H1 (cell line): ENCODE measurements around the gene POLR3A. TPM values are rescaled to one million over a fixed set of nuclear protein-coding genes. Genes with fewer than 3 reads are reported as not detected.

ENCODE experiments used
- RNF2 ChIP-seq: fragments of 200-900, 300-1000 bp; sonication (generic); IDR thresholded peaks from 2 replicates; pipeline ENCODE4 v1.7.1; 2016; ENCODE audit warnings: borderline replicate concordance, low read depth, mild to moderate bottlenecking, antibody characterized with exemption, low read length; ENCODE audit not compliant: poor library complexity, severe bottlenecking; ENCODE audit errors: missing control alignments
- RXRA ChIP-seq: IDR thresholded peaks from 2 replicates; pipeline ENCODE4 v1.6.1; 2011; ENCODE audit warnings: low read depth, mild to moderate bottlenecking, low read length, moderate library complexity; ENCODE audit not compliant: insufficient read depth
- polyA plus RNA-seq, 7 experiments: library from polyadenylated mRNA; depleted of rRNA in 3 of 7; stranded (reverse) in 5 of 7; unstranded in 2 of 7; fragments of >200 nt in 5 of 7; fragments of 200-250 nt in 2 of 7; gene quantifications; 1 replicate in 5 of 7; 2 replicates in 1 of 7; 4 replicates in 1 of 7; pipeline versions ENCODE4 v1.2.1 to v1.2.3, GENCODE V29; 2011 to 2013; ENCODE audit warnings: missing spikeins in 2 of 7, mixed read lengths in 2 of 7
- total RNA-seq: library from RNA; stranded (reverse); fragmentation: NEBNext Ultra II Directional; extraction: Animal tissue kit (Norgen Biotek cat#: 25700); gene quantifications from 2 replicates; pipeline ENCODE4 v1.2.1, GENCODE V29; 2021

Gene POLR3A
- total and polyA plus RNA-seq, 2 of the 8 experiments (the other 6 are each of a cell fraction or from before 2014, with no cell fraction given) = 11.3 to 38.6 TPM

- no peak for TF ChIP-seq RNF2
- TF ChIP-seq RXRA = no peak
These were observed 30.8 kb upstream of the POLR3A start (continued) for GRCh38 chr10:78059906-78060702.
